Neural progenitor cell (in vitro differentiated cells): Measurements from ENCODE around the gene UBE2K. TPM values are rescaled to one million over a fixed set of nuclear protein-coding genes. Genes with fewer than 3 reads are reported as not detected.

Source experiments
- DNase-seq: peaks from one replicate; pipeline ENCODE4 v3.0.0-alpha.2; 2016; ENCODE audit warnings: low spot score
- H2AFZ ChIP-seq: fragments of 200-600 bp; sonication (generic); replicated peaks from 2 replicates; pipeline ENCODE4 v1.6.1; 2016; ENCODE audit warnings: antibody characterized with exemption
- H3F3A ChIP-seq: fragments of 200-600 bp; sonication (generic); 2 replicates; pipeline ENCODE4 v1.6.1; 2016; ENCODE audit warnings: antibody characterized with exemption, low read depth
- H3K27ac ChIP-seq: fragments of 200-600 bp; sonication (generic); 2 replicates; pipeline ENCODE4 v1.5.1; 2016; ENCODE audit warnings: mild to moderate bottlenecking
- H3K27me3 ChIP-seq: fragments of 200-600 bp; sonication (generic); 2 replicates; pipeline ENCODE4 v1.6.1; 2016; ENCODE audit warnings: mild to moderate bottlenecking, moderate library complexity
- H3K36me3 ChIP-seq: fragments of 200-600 bp; sonication (generic); 2 replicates; pipeline ENCODE4 v1.5.1; 2016
- H3K4me1 ChIP-seq: fragments of 200-600 bp; sonication (generic); 2 replicates; pipeline ENCODE4 v1.6.1; 2016; ENCODE audit warnings: mixed run types
- H3K4me2 ChIP-seq: fragments of 200-600 bp; sonication (generic); 2 replicates; pipeline ENCODE4 v1.6.1; 2016
- H3K4me3 ChIP-seq: fragments of 200-600 bp; sonication (generic); 2 replicates; pipeline ENCODE4 v1.5.1; 2016
- H3K79me2 ChIP-seq: fragments of 200-600 bp; sonication (generic); 2 replicates; pipeline ENCODE4 v1.6.1; 2016; ENCODE audit warnings: low read depth
- H3K9ac ChIP-seq: fragments of 200-600 bp; sonication (generic); 2 replicates; pipeline ENCODE4 v1.6.1; 2016
- H3K9me3 ChIP-seq: fragments of 200-600 bp; sonication (generic); 2 replicates; pipeline ENCODE4 v1.5.1; 2016; ENCODE audit warnings: low read depth
- H4K20me1 ChIP-seq: fragments of 200-600 bp; sonication (generic); 2 replicates; pipeline ENCODE4 v1.6.1; 2016; ENCODE audit warnings: low read depth
- H3K27ac Mint-ChIP-seq: 3 replicates; pipeline ENCODE4 v1.8.0; 2021; ENCODE audit warnings: mixed read lengths
- H3K27me3 Mint-ChIP-seq: 2 replicates; pipeline ENCODE4 v1.8.0; 2022; ENCODE audit warnings: low read depth, mild to moderate bottlenecking, inconsistent platforms, moderate library complexity, mixed read lengths; ENCODE audit not compliant: insufficient read depth
- H3K36me3 Mint-ChIP-seq: 3 replicates; pipeline ENCODE4 v1.8.0; 2021; ENCODE audit warnings: mixed read lengths
- H3K4me1 Mint-ChIP-seq: 3 replicates; pipeline ENCODE4 v1.8.0; 2021; ENCODE audit warnings: mixed read lengths
- H3K4me3 Mint-ChIP-seq: 3 replicates; pipeline ENCODE4 v1.8.0; 2021; ENCODE audit warnings: mild to moderate bottlenecking, moderate library complexity, mixed read lengths
- H3K9me3 Mint-ChIP-seq: 3 replicates; pipeline ENCODE4 v1.8.0; 2020; ENCODE audit warnings: mixed read lengths
- CTCF ChIP-seq: fragments of 200-600 bp; sonication (generic); IDR thresholded peaks from 2 replicates; pipeline ENCODE4 v1.5.1; 2017; ENCODE audit warnings: antibody characterized with exemption, mild to moderate bottlenecking
- EZH2 ChIP-seq: fragments of 200-600 bp; sonication (generic); IDR thresholded peaks from 2 replicates; pipeline ENCODE4 v1.6.1; 2017; ENCODE audit warnings: antibody characterized with exemption, mild to moderate bottlenecking, moderate library complexity
- EZH2phosphoT487 ChIP-seq: fragments of 200-600 bp; sonication (generic); IDR thresholded peaks from 2 replicates; pipeline ENCODE4 v1.6.1; 2017; ENCODE audit warnings: antibody characterized with exemption
- total RNA-seq: library from RNA; depleted of rRNA; stranded (reverse); fragments of >200 nt; gene quantifications from 2 replicates; pipeline ENCODE4 v1.2.3, GENCODE V29; 2015; ENCODE audit warnings: low replicate concordance

Gene UBE2K
- total RNA-seq, 1 donor from 2014 or later = 61.8 TPM

GRCh38 chr4:39660757-39661156, 37.2 kb upstream of the UBE2K start:
- Mint-ChIP-seq H3K27me3 (peaks cover 3% of the 10 kb centered on the region), H3K4me3 (no peak overlapping the region), H3K27ac (no peak overlapping the region), H3K9me3 (no peaks in the 10 kb centered on the region), H3K4me1 (peaks cover 10% of the 10 kb centered on the region), H3K36me3 (no peaks in the 10 kb centered on the region)
- H3K4me2 ChIP-seq = no peak overlapping the region
- no peak overlapping the region for H3K27ac ChIP-seq
- no peaks in the 10 kb centered on the region for H4K20me1 ChIP-seq
- H3K27me3 ChIP-seq = no peaks in the 10 kb centered on the region
- no peak overlapping the region for H3K9ac ChIP-seq
- TF ChIP-seq EZH2 = no peak
- no peak for TF ChIP-seq CTCF
- TF ChIP-seq EZH2phosphoT487 = no peak
- no peaks in the 10 kb centered on the region for H3K4me1 ChIP-seq
- no peaks in the 10 kb centered on the region for H3K36me3 ChIP-seq
- H3K9me3 ChIP-seq = no peaks in the 10 kb centered on the region
- DNase-seq = no peak
- H3K79me2 ChIP-seq = no peaks in the 10 kb centered on the region
- H2AFZ ChIP-seq = no peak overlapping the region
- no peak overlapping the region for H3K4me3 ChIP-seq
- no peaks in the 10 kb centered on the region for H3F3A ChIP-seq

- Histone ChIP-seq H4K20me1 (no peaks in the 10 kb centered on the region), H3K27ac (no peak overlapping the region), H3F3A (no peaks in the 10 kb centered on the region), H3K36me3 (no peaks in the 10 kb centered on the region), H3K9ac (no peak overlapping the region), H3K4me1 (no peaks in the 10 kb centered on the region), H3K4me2 (no peak overlapping the region), H3K9me3 (no peaks in the 10 kb centered on the region), H3K79me2 (no peaks in the 10 kb centered on the region), H2AFZ (no peak overlapping the region), H3K4me3 (no peak overlapping the region), H3K27me3 (no peaks in the 10 kb centered on the region)
- Mint-ChIP-seq H3K4me1 (peaks cover 10% of the 10 kb centered on the region), H3K27ac (no peak overlapping the region), H3K36me3 (no peaks in the 10 kb centered on the region), H3K4me3 (no peak overlapping the region), H3K9me3 (no peaks in the 10 kb centered on the region), H3K27me3 (peaks cover 3% of the 10 kb centered on the region)
- TF ChIP-seq EZH2phosphoT487 = no peak
- TF ChIP-seq CTCF = no peak
- no peak for TF ChIP-seq EZH2
- no peak for DNase-seq
These were observed 35.3 kb upstream of the UBE2K start for GRCh38 chr4:39662683-39663082.

- Mint-ChIP-seq H3K9me3 (no peaks in the 10 kb centered on the region), H3K4me3 (no peak overlapping the region), H3K27ac (no peak overlapping the region), H3K27me3 (peaks cover 3% of the 10 kb centered on the region), H3K36me3 (no peaks in the 10 kb centered on the region), H3K4me1 (peaks cover 10% of the 10 kb centered on the region)
- H3K4me3 ChIP-seq = no peak overlapping the region
- no peaks in the 10 kb centered on the region for H3F3A ChIP-seq
- H3K36me3 ChIP-seq = no peaks in the 10 kb centered on the region
- no peak overlapping the region for H3K4me2 ChIP-seq
- TF ChIP-seq EZH2phosphoT487 (no peak), EZH2 (no peak), CTCF (no peak)
- no peak for DNase-seq
- H3K9me3 ChIP-seq = no peaks in the 10 kb centered on the region
- no peaks in the 10 kb centered on the region for H4K20me1 ChIP-seq
- no peak overlapping the region for H3K27ac ChIP-seq
- H3K9ac ChIP-seq = no peak overlapping the region
- H3K4me1 ChIP-seq = no peaks in the 10 kb centered on the region
- no peak overlapping the region for H2AFZ ChIP-seq
- H3K27me3 ChIP-seq = no peaks in the 10 kb centered on the region
- no peaks in the 10 kb centered on the region for H3K79me2 ChIP-seq
These were observed 32.9 kb upstream of the UBE2K start for GRCh38 chr4:39664828-39665731.
